NCI-H510A treated with DMSO at 0.1 percent for 48 hours (cell line): ENCODE data around the gene ELP6.
"Not testable (repeated sequence)": the region's sequence is repeated elsewhere in the genome, so short reads cannot be mapped to it uniquely, and the experiment has no call there.

Experiments used
- DNase-seq: peaks from one replicate; lab custom pipeline; 2025; lab: John Stamatoyannopoulos, UW

Gene ELP6

DNA sequence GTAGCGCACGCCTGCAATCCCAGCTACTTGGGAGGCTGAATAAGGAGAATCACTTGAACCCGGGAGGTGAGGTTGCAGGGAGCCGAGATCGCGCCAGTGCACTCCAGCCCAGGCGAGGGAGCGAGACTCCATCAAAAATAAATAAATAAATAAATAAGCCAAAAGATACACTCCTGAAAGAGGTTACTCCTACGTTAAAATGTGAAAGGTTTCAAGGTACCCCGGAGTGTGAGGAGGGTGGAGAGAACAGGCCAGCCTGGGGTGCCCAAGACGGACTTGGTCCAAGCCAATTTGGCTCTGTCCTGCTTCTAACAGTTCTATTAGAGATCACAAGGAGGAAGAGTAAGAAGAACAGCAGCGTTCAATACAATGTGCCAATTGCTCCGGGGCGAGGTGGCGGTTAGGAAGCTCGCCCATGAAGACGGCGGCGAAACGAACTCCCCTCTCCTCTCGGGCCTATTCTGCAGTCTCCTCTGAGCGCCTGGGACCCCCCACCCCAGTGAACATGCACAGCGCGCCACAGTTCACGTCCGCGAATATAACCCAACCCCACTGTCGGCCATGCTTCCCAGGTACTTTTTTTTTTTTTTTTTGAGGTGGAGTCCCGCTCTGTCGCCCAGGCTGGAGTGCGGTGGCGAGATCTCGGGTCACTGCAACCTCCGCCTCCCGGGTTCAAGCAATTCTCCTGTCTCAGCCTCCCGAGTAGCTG is 942 bp downstream of the ELP6 start:
- DNase-seq: no peak

DNA sequence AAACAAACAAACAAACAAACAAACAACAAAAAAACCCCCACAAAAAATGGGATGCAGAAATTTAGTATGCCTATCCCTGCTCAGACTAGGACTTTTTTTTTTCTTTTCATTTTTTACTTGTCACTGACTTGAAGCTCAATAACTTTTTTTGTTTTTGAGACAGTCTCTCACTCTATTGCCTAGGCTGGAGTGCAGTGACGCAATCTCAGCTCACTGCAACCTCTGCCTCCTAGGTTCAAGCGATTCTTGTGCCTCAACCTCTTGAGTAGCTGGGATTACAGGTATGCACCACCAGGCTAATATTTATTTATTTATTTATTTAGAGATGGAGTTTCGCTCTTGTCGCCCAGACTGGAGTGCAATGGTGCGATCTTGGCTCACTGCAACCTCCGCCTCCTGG is 8.2 kb downstream of the ELP6 start:
- not testable (repeated sequence) for DNase-seq

DNA sequence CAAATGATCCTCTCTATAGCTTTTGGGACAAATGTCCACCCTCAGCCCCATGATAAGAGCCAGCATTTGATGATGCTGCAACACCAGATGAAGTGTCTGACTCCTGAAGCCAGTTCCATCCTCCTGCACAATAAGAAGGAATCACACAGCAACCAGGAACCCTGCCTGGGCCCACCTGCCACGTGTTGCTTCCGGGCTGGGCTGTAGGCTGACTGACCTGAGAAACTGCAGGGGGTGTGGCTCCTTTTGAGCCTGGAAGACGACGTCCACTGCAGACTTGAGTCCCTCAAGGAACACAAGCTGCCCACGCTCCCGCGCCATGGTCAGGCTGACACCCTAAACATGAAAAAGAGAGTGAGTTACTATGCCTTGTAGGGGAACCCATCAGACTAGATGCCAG is 9.4 kb downstream of the ELP6 start:
- no peak for DNase-seq

DNA sequence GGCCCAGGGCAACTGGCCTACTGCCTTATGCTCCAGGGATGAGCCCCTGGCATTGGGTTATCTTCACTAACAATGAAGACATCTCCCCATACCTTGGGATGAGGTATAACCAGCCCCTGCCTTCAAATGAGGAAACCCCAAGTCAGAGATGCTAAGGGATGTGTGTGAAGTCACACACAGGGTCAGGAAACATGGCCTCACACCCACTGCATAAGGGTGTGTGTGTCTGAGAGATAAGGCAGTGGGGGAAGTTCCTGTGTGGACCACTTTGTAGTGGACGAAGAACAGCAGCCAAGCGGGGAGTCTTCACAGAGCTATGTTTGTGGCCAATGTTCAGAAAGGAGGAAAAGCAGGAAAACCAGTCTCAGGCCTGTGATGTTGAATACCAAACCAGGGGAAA is 10.5 kb downstream of the ELP6 start:
- DNase-seq: no peak

DNA sequence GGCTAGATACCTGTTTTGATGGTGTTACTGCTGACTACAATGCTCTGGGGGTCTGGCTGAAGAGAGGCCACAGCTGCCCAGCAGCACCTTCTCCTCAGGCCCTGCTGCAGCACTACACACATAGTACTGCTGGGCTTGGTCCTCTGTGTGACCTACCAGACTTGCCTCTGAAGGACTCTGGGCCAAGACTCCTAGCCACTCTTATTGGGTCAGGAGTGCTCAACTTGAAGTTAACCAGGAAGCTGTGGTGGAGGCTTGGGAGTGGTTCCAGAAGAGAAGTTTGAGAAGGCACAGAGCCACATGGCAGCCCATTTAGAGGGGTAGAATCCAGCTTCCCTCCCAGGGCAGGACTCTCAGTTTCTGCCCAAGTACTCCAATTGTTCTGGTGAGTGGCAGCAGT is 16.6 kb downstream of the ELP6 start:
- DNase-seq: no peak

DNA sequence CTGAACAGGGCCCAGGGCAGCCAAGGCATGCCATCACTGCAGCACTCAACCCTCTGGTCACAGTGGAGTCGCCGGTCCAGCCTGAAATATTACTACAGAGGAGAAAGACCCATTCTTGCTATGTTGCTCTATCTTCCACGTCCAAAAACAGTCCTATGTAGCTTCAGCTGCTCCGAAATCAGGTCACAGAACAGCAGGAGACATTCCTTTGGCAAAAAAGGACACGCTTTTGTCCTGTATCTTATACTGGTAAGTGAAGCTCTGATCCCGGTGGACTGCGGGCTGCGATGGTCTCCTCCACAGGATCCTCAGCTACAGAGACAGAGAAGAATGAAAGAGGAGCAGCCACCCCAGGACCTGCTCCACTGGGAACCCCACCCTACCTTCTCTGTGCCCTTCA is 17.6 kb downstream of the ELP6 start:
- DNase-seq: no peak

DNA sequence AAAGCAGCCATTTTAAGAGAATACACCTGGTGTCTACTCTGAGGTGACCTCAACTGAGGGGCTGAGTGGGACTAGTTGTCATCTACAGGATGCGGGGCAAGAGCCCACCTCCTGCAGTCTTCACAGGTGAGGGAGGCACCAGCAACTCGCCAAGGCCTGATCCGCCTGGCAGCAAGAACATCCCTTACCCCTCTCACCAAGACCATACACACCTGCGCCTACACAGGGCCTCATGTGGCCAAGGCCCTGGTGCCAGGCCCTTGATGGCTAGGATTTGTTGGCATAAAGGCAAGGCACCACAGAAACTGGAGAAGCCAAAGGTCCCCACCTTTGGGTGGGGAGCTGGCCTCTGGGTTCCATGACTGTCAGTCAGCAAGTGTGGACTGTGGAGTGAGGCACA is 18.4 kb downstream of the ELP6 start:
- DNase-seq: no peak

DNA sequence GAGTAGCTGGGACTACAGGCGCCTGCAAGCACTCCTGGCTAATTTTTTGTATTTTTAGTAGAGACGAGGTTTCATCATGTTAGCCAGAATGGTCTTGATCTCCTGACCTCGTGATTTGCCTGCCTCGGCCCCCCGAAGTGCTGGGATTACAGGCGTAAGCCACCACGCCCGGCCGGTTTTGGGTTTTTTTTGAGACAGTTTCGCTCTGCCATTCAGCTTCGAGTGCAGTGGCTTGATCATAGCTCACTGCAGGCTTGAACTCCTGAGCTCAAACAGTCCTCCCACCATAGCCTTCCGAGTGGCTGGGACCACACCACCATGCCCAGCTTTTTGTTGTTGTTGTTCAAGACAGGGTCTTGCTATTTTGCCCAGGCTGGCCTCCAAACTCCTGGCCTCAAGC is 21.7 kb downstream of the ELP6 start:
- no peak for DNase-seq

DNA sequence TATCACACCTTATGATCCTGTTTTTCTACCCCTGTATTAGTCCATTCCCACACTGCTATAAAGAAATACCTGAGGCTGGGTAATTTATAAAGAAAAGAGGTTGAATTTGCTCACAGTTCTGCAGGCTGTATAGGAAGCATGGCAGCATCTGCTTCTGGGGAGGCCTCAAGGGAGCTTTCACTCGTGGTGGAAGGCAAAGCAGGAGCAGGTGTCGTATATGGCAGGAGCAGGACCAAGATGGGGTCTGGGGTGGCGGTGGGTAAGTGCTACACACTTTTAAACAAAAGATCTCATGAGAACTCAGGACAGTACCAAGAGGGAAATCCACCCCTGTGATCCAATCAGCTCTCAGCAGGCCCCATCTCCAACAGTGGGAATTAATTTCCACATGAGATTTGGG is 22.3 kb downstream of the ELP6 start:
- DNase-seq: no peak

DNA sequence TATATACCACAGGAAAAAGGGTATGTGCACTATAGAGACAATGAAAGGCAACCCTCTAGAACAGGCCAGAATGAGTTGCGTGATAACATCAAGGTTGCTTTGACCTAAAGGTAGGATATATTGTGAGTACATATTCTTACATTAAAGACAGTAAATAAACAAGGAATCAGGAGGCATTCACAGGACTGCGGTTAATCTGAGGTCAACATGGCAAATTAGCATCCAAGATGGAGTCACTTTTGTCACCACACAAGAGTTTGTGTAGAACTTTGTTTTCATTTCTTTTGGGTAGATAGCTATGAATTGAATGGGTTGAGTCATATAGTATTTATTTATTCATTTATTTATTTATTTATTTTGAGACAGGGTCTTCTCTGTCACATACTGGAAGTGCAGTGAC is 26.2 kb downstream of the ELP6 start:
- DNase-seq: no peak

DNA sequence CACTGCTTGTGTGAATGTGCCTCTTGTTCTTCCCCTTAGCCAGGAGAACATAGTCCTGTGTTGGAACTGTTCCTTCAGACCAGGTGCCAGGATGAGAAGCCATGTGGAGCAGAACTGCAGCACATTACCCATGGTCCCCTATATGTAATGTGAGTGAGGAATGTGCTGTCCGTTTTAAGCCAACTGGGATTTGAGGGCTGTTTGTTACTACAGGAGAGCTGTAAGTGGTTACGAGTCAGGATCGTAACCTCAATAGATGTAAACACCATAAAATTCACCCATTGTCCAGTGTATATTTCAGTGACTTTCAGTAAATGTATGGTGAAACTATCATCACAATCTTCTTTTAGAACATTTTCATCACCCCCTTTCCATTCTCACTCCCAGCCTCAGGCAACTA is 27.7 kb downstream of the ELP6 start:
- no peak for DNase-seq

DNA sequence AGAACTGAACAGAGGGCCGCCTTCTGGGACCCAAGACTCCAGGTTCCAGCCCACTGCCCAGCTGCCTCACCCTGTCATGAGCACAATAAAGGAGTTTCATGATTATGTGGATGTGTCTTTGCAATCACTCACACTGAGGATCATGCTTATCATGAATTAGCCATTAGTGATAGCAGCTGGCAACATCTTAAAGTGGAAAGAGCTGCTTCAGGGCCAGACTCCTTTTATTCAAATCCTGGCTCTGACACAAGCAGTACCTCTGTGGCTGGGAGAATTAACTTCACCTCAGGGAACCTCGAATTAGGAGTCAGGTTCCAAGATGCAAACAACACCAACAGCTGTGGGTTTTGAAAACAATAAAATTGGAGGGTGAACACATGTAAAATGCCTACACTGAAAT is 31.1 kb downstream of the ELP6 start:
- DNase-seq: no peak

DNA sequence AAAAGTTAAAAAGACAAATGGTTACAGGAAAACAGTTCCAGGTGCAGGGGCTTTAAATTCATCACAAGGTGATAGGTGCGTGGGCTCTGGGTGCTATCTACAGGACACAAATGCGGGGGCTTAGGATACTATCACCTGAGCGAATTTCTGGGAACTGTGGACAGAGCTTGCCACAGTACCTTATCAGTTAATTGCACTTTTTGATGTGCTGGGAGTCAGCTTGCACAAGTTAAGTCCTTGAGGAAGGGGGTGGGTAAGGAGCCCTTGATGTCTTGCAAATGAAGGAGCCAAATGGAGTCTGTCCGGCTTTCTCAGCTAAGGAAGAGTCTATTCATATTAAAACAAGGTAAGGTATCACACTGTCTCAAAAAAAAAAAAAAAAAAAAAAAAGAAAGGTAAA is 31.7 kb downstream of the ELP6 start:
- DNase-seq: not testable (repeated sequence)

DNA sequence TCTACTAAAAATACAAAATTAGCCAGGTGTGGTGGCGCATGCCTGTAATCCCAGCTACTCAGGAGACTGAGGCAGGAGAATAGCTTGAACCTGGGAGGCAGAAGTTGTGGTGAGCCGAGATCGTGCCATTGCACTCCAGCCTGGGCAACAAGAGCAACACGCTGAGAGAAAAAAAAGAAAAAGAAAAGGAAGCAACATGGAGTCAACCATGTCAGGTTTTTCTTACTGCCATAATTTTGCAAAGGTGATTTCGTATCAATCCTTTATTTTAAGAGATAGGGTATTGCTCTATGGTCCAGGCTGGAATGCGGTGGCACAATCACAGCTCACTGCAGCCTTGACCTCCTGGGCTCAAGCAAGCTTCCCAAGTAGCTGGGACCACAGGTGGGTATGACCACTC is 33.2 kb downstream of the ELP6 start:
- DNase-seq: not testable (repeated sequence)

DNA sequence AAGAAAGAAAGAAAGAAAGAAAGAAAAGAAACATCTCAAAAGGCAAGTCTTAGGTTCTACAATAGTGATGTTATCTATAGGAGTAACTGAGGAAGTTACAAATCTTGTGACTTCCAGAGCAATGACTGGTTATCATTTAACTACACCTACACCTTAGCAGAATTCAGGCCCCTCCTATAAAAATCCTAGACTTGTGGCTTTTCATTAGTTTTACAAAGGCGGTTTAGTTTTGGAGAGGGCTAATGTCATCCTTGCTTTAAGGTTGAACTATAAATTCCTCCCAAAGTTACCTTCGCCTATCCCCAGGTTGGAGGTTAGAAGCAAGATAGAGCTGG is 33.7 kb downstream of the ELP6 start:
- no peak for DNase-seq

DNA sequence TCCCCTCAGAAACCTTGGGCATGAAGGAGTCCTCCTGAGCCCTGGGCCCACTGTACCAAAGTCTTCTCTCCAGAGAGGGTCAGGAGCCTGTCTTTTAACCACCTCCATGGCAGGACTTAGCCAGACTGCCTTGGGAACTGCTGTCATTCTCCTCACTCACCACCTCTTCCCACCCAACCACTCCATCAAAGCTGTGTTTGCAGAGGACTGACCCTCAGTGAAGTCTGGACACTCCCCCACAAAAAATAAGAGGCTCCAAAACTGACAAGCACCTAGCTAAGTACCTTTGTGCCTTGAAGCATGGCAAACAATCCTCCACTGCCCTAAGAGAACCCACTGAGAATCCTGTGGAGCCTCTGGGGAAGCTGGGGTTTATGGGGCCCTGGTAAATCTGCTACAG is 35.5 kb downstream of the ELP6 start:
- no peak for DNase-seq

DNA sequence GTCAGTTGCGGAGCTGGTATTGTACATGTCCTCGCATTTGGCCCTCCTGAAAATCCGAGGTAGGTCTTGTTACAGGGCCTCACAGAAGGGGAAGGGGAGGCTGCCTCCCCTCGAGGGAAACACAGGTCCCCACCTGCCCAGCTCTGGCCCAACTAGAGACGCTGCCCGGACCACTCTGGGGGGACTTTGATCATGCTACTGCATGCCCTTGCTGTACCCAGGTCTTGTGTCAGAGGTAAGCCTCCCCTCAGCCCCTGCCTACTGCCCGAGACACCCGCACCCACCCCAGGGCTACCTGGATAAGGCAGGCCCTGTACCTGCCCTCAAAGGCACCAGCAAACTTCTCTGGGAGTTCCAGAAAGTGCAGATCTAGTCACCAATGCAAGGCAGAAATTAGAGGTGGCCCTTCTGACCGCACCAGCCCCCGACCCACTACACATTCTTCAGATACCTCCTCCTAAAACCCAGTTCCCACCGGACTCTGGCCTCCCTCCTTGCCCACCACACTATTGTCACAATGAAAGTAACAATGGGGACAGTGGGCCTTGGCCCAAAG is 36.8 kb downstream of the ELP6 start:
- DNase-seq: no peak

DNA sequence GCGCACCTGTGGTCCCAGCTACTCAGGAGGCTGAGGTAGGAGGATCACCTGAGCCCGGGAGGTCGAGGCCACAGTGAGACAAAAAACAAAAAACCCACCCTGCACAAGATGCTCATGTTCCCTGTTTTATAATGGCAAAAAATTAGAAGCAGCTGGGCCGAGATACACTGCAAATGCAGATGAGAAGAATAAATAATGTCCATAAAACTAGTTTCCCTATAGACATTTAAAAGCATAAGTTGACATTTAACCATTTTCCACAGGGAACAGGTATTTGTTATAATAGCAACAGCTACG is 37.2 kb downstream of the ELP6 start:
- DNase-seq: no peak

DNA sequence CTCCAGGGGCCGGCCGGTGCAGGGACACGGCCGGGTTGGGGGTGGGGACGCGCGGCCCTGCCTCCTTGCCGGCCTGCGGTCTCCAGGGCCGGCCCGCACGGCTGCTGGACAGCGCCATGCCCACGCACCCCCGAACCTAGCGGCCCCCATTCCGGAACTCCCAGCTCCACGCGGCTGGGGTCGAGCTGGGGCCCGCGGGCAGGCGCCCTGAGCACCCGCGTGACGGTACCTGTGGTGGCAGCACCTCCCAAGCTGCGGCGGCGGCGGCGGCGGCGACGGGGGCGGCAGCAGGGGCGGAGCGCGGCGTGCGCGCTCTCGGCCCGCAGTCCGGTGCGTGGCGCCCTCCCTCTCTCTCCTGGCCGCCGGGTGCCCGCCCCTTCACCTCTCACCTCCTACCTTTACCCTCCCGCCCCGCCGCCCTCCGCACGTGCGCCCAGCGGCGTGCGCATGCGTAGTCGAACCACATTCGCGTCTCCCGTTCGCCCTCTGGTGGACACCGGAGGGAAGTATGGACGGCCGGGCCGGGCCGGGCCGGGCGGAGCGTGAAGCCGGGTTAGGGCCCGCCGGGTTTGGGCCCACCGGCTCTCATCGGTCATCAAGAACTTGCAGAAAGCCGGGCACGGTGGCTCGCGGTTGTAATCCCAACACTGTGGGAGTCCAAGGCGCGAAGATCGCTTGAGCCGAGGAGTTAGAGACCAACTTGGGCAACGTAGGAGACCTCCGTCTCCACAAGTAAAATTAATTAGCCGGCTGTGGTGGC is 37.8 kb downstream of the ELP6 start, which contains the start of gene SCAP:
Gene SCAP (minus strand): TSS at position 372 of the 760 bp plus-strand sequence. CDS start 32,948 bp downstream, outside the sequence.
- DNase-seq: peak; percentile 60

DNA sequence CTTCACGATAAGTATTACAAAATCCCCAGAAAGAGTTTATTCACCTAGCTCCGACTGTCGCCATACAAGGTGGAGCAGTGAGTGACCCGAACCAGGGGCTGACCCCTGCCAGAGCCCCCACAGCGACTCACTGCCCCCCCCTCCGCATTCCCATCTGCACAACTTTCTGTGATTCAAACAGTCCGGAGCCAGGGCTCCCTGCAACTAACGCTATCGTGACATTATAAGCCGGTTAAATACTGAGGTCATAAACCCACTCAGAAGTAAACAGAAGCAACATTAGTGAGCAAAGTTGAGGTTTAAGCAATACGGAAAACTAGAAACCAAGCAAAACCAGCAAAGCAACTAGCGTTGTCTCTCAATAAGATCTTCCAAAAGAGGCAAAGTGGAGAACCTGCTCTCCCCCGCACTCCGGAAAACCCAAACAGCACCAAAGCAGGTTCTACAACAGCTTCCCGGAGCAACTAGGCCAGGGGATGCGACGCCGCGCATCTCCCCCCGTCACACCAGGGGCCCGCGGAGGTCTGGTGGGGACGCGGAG is 38.4 kb downstream of the ELP6 start:
- no peak for DNase-seq

DNA sequence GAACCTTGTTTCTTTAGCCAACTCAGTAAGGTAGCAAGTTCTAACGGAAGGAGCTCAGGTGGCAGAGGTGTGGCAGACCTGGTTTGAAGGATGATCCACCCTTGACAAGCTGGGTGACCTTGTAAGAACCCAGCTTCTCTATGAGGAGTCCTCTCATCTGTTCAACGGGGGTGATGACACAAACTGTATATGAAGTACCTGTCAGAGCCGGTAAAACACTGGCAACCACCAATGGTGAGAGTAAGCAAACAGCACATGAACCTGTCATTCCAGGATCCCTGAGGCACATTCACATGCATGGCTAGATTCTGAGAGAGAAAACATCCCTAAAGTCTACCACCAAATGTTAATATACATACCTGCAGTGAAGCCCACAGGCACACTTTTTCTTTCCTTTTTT is 40.1 kb downstream of the ELP6 start:
- no peak for DNase-seq

DNA sequence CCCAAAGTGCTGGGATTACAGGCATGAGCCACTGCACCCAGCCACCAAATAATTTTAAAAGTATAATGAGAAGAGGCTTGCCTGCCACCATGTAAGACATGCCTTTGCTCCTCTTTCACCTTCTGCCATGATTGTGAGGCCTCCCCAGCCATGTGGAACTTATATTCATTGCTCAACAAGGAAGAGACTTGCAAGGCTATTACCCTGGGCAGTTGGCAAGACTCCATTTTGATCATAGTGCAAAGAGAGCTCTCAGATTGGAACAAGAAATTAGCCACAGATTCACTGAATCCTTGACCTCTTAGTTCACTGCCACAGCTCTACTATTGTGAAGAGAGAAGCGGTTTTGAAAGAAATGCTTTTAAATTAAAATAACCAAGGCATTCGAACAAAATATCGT is 43.9 kb downstream of the ELP6 start:
- no peak for DNase-seq

DNA sequence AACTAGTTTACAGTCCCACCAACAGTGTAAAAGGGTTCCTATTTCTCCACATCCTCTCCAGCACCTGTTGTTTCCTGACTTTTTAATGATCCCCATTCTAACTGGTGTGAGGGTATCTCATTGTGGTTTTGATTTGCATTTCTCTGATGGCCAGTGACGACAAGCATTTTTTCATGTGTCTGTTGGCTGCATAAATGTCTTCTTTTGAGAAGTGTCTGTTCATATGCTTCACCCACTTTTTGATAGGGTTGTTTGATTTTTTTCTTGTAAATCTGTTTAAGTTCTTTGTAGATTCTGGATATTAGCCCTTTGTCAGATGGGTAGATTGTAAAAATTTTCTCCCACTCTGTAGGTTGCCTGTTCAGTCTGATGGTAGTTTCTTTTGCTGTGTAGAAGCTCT is 45.2 kb downstream of the ELP6 start:
- DNase-seq: not testable (repeated sequence)

DNA sequence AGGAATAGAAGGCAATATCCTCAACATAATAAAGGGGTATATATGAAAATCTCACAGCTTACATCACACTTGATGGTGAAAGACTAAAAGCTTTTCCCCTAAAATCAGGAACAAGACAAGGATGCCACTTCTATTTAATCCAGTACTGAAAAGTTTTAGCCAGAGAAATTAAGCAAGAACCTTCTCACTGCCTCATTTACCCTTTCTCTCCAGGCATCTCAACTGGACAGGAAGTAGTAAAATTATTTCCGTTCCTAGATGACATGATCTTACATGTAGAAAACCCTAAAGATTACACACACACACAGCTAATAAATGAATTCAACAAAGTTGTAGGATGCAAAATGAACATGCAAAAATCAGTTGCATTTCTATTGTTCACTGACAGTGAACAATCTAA is 48.9 kb downstream of the ELP6 start:
- no peak for DNase-seq
